ENCODE results near the gene LAGE3. TPM values are rescaled to one million over a fixed set of nuclear protein-coding genes. Genes with fewer than 3 reads are reported as not detected.

LAGE3 gene
- total RNA-seq, 3 donors from 2014 or later = 10.7 to 18.5 (median 13.9) TPM

GRCh38 chrX:154484255-154485149 is 5.4 kb upstream of the LAGE3 start:
- no peak overlapping the region for H3K4me3 ChIP-seq
- no peaks in the 10 kb centered on the region for H3K4me1 ChIP-seq (ENCODE audit: low read depth)
- intact Hi-C loops (cut with DNase I, micrococcal nuclease) = no loop called here
- ATAC-seq (peak; percentile 58), DNase-seq (no peak)
- no peaks in the 10 kb centered on the region for H3K9me3 ChIP-seq
- TF ChIP-seq CTCF (IDR thresholded peaks at IDR 0.05) = no peak
- no peaks in the 10 kb centered on the region for H3K36me3 ChIP-seq (ENCODE audit: low read depth)

GRCh38 chrX:154483325-154483724 is 4.2 kb upstream of the LAGE3 start:
- TF ChIP-seq CTCF (IDR thresholded peaks at IDR 0.05) = no peak
- intact Hi-C loops (cut with DNase I, micrococcal nuclease) = no loop called here
- no peaks in the 10 kb centered on the region for H3K36me3 ChIP-seq (ENCODE audit: low read depth)

GRCh38 chrX:154482786-154483185 is 3.7 kb upstream of the LAGE3 start:
- H3K36me3 ChIP-seq (ENCODE audit: low read depth) = no peaks in the 10 kb centered on the region
- intact Hi-C loops (cut with DNase I, micrococcal nuclease) = no loop called here
- TF ChIP-seq CTCF (IDR thresholded peaks at IDR 0.05) = no peak
- H3K9me3 ChIP-seq = no peaks in the 10 kb centered on the region
- no peaks in the 10 kb centered on the region for H3K4me1 ChIP-seq (ENCODE audit: low read depth)
- H3K4me3 ChIP-seq = no peak overlapping the region
- no peak for DNase-seq
- ATAC-seq = no peak

More at GRCh38 chrX:154483325-154483724, 4.2 kb upstream of the LAGE3 start:
- Histone ChIP-seq H3K9me3 (no peaks in the 10 kb centered on the region), H3K4me1 (ENCODE audit: low read depth) (no peaks in the 10 kb centered on the region), H3K4me3 (no peak overlapping the region)
- DNase-seq (no peak), ATAC-seq (no peak)

DNA sequence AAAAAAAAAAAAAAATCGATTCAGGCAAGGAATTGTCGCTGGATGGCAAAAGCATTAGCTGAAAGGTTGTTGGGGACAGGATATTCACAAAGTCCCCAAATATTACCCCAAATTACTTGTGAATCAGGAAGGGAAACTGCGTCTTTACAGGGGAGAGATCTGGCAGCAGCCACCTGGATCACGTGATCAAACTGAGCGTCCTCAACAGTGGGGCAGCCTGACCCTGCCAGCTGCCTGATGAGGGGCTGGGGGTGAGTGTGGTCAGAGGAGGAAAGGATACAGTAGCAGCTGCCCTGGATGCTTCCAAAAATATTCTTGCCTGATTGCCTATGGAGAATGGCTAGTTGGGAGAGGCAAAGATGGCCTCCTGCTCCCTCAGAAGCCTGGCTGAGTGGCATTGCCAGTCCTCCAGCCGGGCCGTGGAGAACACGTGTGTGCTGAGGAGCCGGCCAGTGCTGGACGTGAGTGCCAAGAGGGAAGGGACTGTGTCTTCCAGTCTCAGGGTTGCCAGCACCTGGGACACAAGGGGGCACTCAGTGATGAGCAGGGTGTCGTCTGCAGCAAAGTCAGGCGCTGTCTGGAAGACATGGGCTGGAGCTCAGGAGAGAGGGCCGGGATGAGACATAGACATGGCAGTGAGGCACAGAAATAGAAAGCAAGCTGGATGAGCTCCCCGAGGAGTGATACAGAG is 3.0 kb upstream of the LAGE3 start:
- H3K4me1 ChIP-seq (ENCODE audit: low read depth) = no peaks in the 10 kb centered on the region
- intact Hi-C loops (cut with DNase I, micrococcal nuclease) = no loop called here
- no peak for TF ChIP-seq CTCF (IDR thresholded peaks at IDR 0.05)
- H3K4me3 ChIP-seq = no peak overlapping the region
- H3K9me3 ChIP-seq = no peaks in the 10 kb centered on the region
- ATAC-seq (no peak), DNase-seq (no peak)
- no peaks in the 10 kb centered on the region for H3K36me3 ChIP-seq (ENCODE audit: low read depth)

DNA sequence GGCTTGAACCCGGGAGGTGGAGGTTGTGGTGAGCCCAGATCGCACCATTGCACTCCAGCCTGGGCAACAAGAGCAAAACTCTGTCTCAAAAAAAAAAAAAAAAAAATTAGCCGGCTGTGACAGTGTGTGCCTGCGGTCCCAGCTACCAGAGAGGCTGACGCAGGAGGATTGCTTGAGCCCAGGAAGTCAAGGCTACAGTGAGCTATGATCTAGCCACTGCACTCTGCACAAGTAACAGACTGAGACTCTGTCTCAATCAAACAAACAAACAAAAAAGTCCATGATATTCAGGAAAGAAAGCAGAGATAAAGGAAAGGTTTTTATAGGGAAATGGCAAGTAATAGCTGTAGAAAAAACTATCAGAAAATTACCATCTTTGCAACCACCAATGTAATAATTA is 2.1 kb upstream of the LAGE3 start:
- Histone ChIP-seq H3K36me3 (ENCODE audit: low read depth) (no peaks in the 10 kb centered on the region), H3K4me3 (no peak overlapping the region), H3K4me1 (ENCODE audit: low read depth) (no peaks in the 10 kb centered on the region), H3K9me3 (no peaks in the 10 kb centered on the region)
- TF ChIP-seq CTCF (IDR thresholded peaks at IDR 0.05) = no peak
- intact Hi-C loops (cut with DNase I, micrococcal nuclease) = no loop called here
- ATAC-seq (no peak), DNase-seq (no peak)
